SK-N-SH (cell line): ENCODE results near the gene MID1. TPM values are rescaled to one million over a fixed set of nuclear protein-coding genes. Genes with fewer than 3 reads are reported as not detected.

Experiments used
- CTCF ChIA-PET: fragments of 300-600, 350-600 bp; formaldehyde crosslinking; extraction: SDS; loops from one replicate; lab custom pipeline; 2021; lab: Yijun Ruan, JAX
- POLR2A ChIA-PET: fragments of 350-600 bp; sonication (Branson Sonifier 250); formaldehyde crosslinking; extraction: SDS; loops from one replicate; lab custom pipeline; 2020; ENCODE audit warnings: antibody characterized with exemption, inconsistent platforms; lab: Yijun Ruan, JAX
- DNase-seq: peaks from one replicate; pipeline ENCODE4 v3.0.0; 2012
- H2AFZ ChIP-seq: fragments of 200-600 bp; sonication (generic); 2 replicates; pipeline ENCODE4 v1.8.1; 2016; ENCODE audit warnings: antibody characterized with exemption, mild to moderate bottlenecking, low read depth
- H3F3A ChIP-seq: fragments of 200-600 bp; sonication (generic); replicated peaks from 2 replicates; pipeline ENCODE3; 2016; ENCODE audit warnings: antibody characterized with exemption, mild to moderate bottlenecking; ENCODE audit not compliant: insufficient read depth
- H3K27ac ChIP-seq, 2 experiments: fragments of 200-500 bp in 1 of 2; fragments of 200-600 bp in 1 of 2; sonication (Bioruptor generic) in 1 of 2; sonication (generic), shearing (Covaris generic) in 1 of 2; 2 replicates each; pipeline versions ENCODE4 v1.5.1 to v1.6.1; 2014 to 2016; ENCODE audit warnings: low read depth in 2 of 2, inconsistent platforms in 1 of 2, low read length in 1 of 2, mild to moderate bottlenecking in 1 of 2, mixed read lengths in 1 of 2
- H3K27me3 ChIP-seq: fragments of 200-600 bp; sonication (generic), shearing (Covaris generic); 2 replicates; pipeline ENCODE4 v1.6.1; 2016; ENCODE audit warnings: mixed run types; ENCODE audit not compliant: insufficient read depth
- H3K36me3 ChIP-seq, 2 experiments: fragments of 200-500 bp in 1 of 2; fragments of 200-600 bp in 1 of 2; sonication (Bioruptor generic) in 1 of 2; sonication (generic) in 1 of 2; replicated peaks in 1 of 2; 2 replicates each; pipeline versions ENCODE3 to v1.5.1; 2014 to 2016; ENCODE audit warnings: low read length in 1 of 2, mild to moderate bottlenecking in 1 of 2; ENCODE audit not compliant: insufficient read depth in 2 of 2, control insufficient read depth in 1 of 2
- H3K4me1 ChIP-seq, 2 experiments: fragments of 200-500 bp in 1 of 2; fragments of 200-600 bp in 1 of 2; sonication (Bioruptor generic) in 1 of 2; sonication (generic), shearing (Covaris generic) in 1 of 2; 2 replicates each; pipeline versions ENCODE4 v1.5.1 to v1.6.1; 2014 to 2016; ENCODE audit warnings: low read depth in 1 of 2, low read length in 1 of 2, mixed run types in 1 of 2; ENCODE audit not compliant: insufficient read depth in 2 of 2, control insufficient read depth in 1 of 2
- H3K4me2 ChIP-seq: fragments of 200-600 bp; sonication (generic), shearing (Covaris generic); 2 replicates; pipeline ENCODE4 v1.6.1; 2017; ENCODE audit warnings: mixed run types
- H3K4me3 ChIP-seq, 2 experiments: fragments of 200-500 bp in 1 of 2; fragments of 200-600 bp in 1 of 2; sonication (Bioruptor generic) in 1 of 2; sonication (generic), shearing (Covaris generic) in 1 of 2; 2 replicates each; pipeline versions ENCODE4 v1.5.1 to v1.8.1; 2014 to 2016; ENCODE audit warnings: low read depth in 2 of 2, inconsistent platforms in 1 of 2, low read length in 1 of 2, mild to moderate bottlenecking in 1 of 2, mixed read lengths in 1 of 2, moderate library complexity in 1 of 2
- H3K79me2 ChIP-seq: fragments of 200-600 bp; sonication (generic); 2 replicates; pipeline ENCODE4 v1.8.1; 2017; ENCODE audit warnings: mild to moderate bottlenecking; ENCODE audit not compliant: insufficient read depth
- H3K9ac ChIP-seq: fragments of 200-600 bp; sonication (generic); 2 replicates; pipeline ENCODE4 v1.6.1; 2017; ENCODE audit warnings: mixed run types
- H3K9me2 ChIP-seq: fragments of 200-600 bp; sonication (generic); 2 replicates; pipeline ENCODE4 v1.6.1; 2017; ENCODE audit warnings: mixed run types
- H3K9me3 ChIP-seq: fragments of 200-600 bp; sonication (generic); 2 replicates; pipeline ENCODE4 v1.6.1; 2017; ENCODE audit warnings: mixed run types, mild to moderate bottlenecking, moderate library complexity
- H4K20me1 ChIP-seq: fragments of 200-600 bp; sonication (generic); 2 replicates; pipeline ENCODE4 v1.6.1; 2017; ENCODE audit warnings: mild to moderate bottlenecking, mixed run types; ENCODE audit not compliant: insufficient read depth
- ELF1 ChIP-seq: IDR thresholded peaks from 2 replicates; pipeline ENCODE4 v1.4.0; 2012
- EP300 ChIP-seq, 2 experiments: IDR thresholded peaks; 2 replicates each; pipeline versions ENCODE4 v1.4.0 to v1.6.1; 2012; ENCODE audit warnings: borderline replicate concordance in 1 of 2, low read depth in 1 of 2, low read length in 1 of 2
- EZH2phosphoT487 ChIP-seq: fragments of 200-600 bp; sonication (generic); IDR thresholded peaks from 2 replicates; pipeline ENCODE4 v1.6.1; 2017; ENCODE audit warnings: low read depth, mixed run types, mild to moderate bottlenecking, antibody characterized with exemption, moderate library complexity, borderline replicate concordance
- FOSL2 ChIP-seq: IDR thresholded peaks from 2 replicates; pipeline ENCODE4 v1.4.0; 2012; ENCODE audit warnings: low read depth, mild to moderate bottlenecking, moderate library complexity, borderline replicate concordance
- FOXJ3 ChIP-seq: sonication (generic); formaldehyde crosslinking; IDR thresholded peaks from 2 replicates; pipeline ENCODE4 v1.5.1; 2020; ENCODE audit warnings: mild to moderate bottlenecking, missing genetic modification reagents
- GABPA ChIP-seq: IDR thresholded peaks from 2 replicates; pipeline ENCODE4 v1.4.0; 2012; ENCODE audit warnings: low read depth, mild to moderate bottlenecking
- IRF3 ChIP-seq: fragments of 150-350 bp; IDR thresholded peaks from 2 replicates; pipeline ENCODE4 v1.6.1; 2016; ENCODE audit warnings: mild to moderate bottlenecking, low read depth, low read length
- JUND ChIP-seq: IDR thresholded peaks from 2 replicates; pipeline ENCODE4 v1.4.0; 2012
- MEF2A ChIP-seq: IDR thresholded peaks from 2 replicates; pipeline ENCODE4 v1.4.0; 2012; ENCODE audit warnings: low read depth, borderline replicate concordance
- NFIC ChIP-seq: IDR thresholded peaks from 2 replicates; pipeline ENCODE4 v1.4.0; 2012; ENCODE audit warnings: borderline replicate concordance
- POLR2AphosphoS5 ChIP-seq: IDR thresholded peaks from 2 replicates; pipeline ENCODE4 v1.6.1; 2012; ENCODE audit warnings: low read depth, low read length
- RAD21 ChIP-seq: IDR thresholded peaks from 2 replicates; pipeline ENCODE4 v1.6.1; 2012; ENCODE audit warnings: mild to moderate bottlenecking, low read length
- RCOR1 ChIP-seq: fragments of 150-350 bp; IDR thresholded peaks from 2 replicates; pipeline ENCODE4 v1.6.1; 2017; ENCODE audit warnings: antibody characterized with exemption, low read length
- RFX5 ChIP-seq: IDR thresholded peaks from 2 replicates; pipeline ENCODE4 v1.6.1; 2012; ENCODE audit warnings: mild to moderate bottlenecking, improper control_type of control experiment, low read length
- RXRA ChIP-seq: IDR thresholded peaks from 2 replicates; pipeline ENCODE4 v1.4.0; 2012; ENCODE audit warnings: low read depth, mild to moderate bottlenecking, borderline replicate concordance
- SIN3A ChIP-seq: IDR thresholded peaks from 2 replicates; pipeline ENCODE4 v1.6.1; 2012; ENCODE audit warnings: low read depth, mild to moderate bottlenecking, low read length, moderate library complexity, borderline replicate concordance
- TAF1 ChIP-seq: IDR thresholded peaks from 2 replicates; pipeline ENCODE4 v1.6.1; 2012; ENCODE audit warnings: low read depth, mild to moderate bottlenecking, low read length, moderate library complexity, borderline replicate concordance
- TCF12 ChIP-seq: IDR thresholded peaks from 2 replicates; pipeline ENCODE4 v1.4.0; 2012
- ZBTB33 ChIP-seq: IDR thresholded peaks from 2 replicates; pipeline ENCODE4 v1.4.0; 2012; ENCODE audit warnings: low read depth, borderline replicate concordance
- WGBS: methylation state at CpG from one replicate; pipeline ENCODE4 v1.1.6; 2017; ENCODE audit warnings: low lambda C conversion rate; 5-methylcytosine and 5-hydroxymethylcytosine counted together
- polyA plus RNA-seq, 3 experiments: library from polyadenylated mRNA; depleted of rRNA; stranded (reverse); fragments of >200 nt; gene quantifications; 2 replicates each; pipeline ENCODE4 v1.2.3, GENCODE V29; 2012
- TF ChIP-seq, protein P1 (sequence below): IDR thresholded peaks from 2 replicates; pipeline ENCODE4 v1.4.0; 2012; ENCODE audit warnings: low read depth
- TF ChIP-seq, protein P2 (sequence below): fragments of 200-600 bp; sonication (generic); IDR thresholded peaks from 2 replicates; pipeline ENCODE4 v1.6.1; 2017; ENCODE audit warnings: antibody characterized with exemption, mild to moderate bottlenecking, moderate library complexity
- TF ChIP-seq, protein P3 (sequence below): IDR thresholded peaks from 2 replicates; pipeline ENCODE4; 2012

MID1 gene
- polyA plus RNA-seq, 1 of the 3 experiments (the other 2 are of a cell fraction): 10.4 TPM

- TF ChIP-seq, protein P1, sequence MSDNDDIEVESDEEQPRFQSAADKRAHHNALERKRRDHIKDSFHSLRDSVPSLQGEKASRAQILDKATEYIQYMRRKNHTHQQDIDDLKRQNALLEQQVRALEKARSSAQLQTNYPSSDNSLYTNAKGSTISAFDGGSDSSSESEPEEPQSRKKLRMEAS: no peak
- TF ChIP-seq EP300 (IDR thresholded peaks at IDR 0.05; ENCODE audit: borderline replicate concordance in 1 of 2, low read depth in 1 of 2, low read length in 1 of 2): no peak
These were observed 152.6 kb downstream of the MID1 start (continued) for GRCh38 chrX:10467793-10468192.

GRCh38 chrX:10465254-10465653, 155.1 kb downstream of the MID1 start:
- Histone ChIP-seq H3K4me3 (no peak overlapping the region), H3K9ac (no peak overlapping the region), H3K9me2 (no peaks in the 10 kb centered on the region), H3K79me2 (no peaks in the 10 kb centered on the region), H3K27me3 (no peaks in the 10 kb centered on the region), H2AFZ (no peak overlapping the region), H3F3A (no peaks in the 10 kb centered on the region), H3K9me3 (no peaks in the 10 kb centered on the region), H3K27ac (no peak overlapping the region), H4K20me1 (no peaks in the 10 kb centered on the region), H3K36me3 (peaks cover 0 to 2% of the 10 kb centered on the region in 2 experiments), H3K4me1 (no peaks in the 10 kb centered on the region), H3K4me2 (no peak overlapping the region)
- CTCF ChIA-PET: no interaction called here
- no peak for DNase-seq
- 62% methylated on average over 2 of the region's 2 CpGs for WGBS
- TF ChIP-seq MEF2A: no peak
- TF ChIP-seq, protein P2, sequence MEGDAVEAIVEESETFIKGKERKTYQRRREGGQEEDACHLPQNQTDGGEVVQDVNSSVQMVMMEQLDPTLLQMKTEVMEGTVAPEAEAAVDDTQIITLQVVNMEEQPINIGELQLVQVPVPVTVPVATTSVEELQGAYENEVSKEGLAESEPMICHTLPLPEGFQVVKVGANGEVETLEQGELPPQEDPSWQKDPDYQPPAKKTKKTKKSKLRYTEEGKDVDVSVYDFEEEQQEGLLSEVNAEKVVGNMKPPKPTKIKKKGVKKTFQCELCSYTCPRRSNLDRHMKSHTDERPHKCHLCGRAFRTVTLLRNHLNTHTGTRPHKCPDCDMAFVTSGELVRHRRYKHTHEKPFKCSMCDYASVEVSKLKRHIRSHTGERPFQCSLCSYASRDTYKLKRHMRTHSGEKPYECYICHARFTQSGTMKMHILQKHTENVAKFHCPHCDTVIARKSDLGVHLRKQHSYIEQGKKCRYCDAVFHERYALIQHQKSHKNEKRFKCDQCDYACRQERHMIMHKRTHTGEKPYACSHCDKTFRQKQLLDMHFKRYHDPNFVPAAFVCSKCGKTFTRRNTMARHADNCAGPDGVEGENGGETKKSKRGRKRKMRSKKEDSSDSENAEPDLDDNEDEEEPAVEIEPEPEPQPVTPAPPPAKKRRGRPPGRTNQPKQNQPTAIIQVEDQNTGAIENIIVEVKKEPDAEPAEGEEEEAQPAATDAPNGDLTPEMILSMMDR: no peak
- no peak for TF ChIP-seq RXRA
- no peak for TF ChIP-seq RFX5
- TF ChIP-seq TAF1: no peak
- no peak for TF ChIP-seq EZH2phosphoT487
- no peak for TF ChIP-seq FOXJ3 (CRISPR knock-in tag)
- no peak for TF ChIP-seq SIN3A
- TF ChIP-seq NFIC: no peak
- no peak for TF ChIP-seq FOSL2
- TF ChIP-seq ELF1: no peak
- POLR2A ChIA-PET: no interaction called here

DNA sequence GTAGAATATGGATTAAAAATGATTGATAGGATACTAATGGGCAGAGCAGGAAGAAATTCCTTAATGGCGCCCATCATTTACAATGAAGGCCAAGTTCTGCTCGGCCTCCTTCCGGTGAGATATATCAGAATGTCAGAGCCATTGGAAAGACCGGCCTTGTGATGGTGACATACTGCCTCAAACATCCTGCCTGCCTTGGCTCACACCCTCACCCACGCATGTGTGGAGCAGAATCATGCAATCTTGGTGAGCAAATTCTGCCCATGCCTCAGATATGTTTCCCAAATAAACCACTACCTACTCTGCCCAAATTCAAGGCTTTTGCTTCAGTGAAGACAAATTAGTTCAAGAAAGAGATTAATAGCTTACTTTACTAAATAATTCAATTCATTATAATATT, 163.3 kb downstream of the MID1 start:
- Histone ChIP-seq H3K27ac (no peak overlapping the region), H3K79me2 (no peaks in the 10 kb centered on the region), H3K27me3 (no peaks in the 10 kb centered on the region), H3K4me1 (no peaks in the 10 kb centered on the region), H2AFZ (no peak overlapping the region), H3K9ac (no peak overlapping the region), H3K4me3 (no peak overlapping the region), H3K9me2 (no peaks in the 10 kb centered on the region), H3F3A (no peaks in the 10 kb centered on the region), H3K4me2 (no peak overlapping the region), H4K20me1 (no peaks in the 10 kb centered on the region), H3K36me3 (peaks cover 0 to 9% of the 10 kb centered on the region in 2 experiments), H3K9me3 (no peaks in the 10 kb centered on the region)
- WGBS: 67% methylated on average over 5 of the region's 5 CpGs
- no peak for DNase-seq
- CTCF ChIA-PET: no interaction called here
- POLR2A ChIA-PET: no interaction called here
- no peak for TF ChIP-seq TCF12
- TF ChIP-seq, protein P3, sequence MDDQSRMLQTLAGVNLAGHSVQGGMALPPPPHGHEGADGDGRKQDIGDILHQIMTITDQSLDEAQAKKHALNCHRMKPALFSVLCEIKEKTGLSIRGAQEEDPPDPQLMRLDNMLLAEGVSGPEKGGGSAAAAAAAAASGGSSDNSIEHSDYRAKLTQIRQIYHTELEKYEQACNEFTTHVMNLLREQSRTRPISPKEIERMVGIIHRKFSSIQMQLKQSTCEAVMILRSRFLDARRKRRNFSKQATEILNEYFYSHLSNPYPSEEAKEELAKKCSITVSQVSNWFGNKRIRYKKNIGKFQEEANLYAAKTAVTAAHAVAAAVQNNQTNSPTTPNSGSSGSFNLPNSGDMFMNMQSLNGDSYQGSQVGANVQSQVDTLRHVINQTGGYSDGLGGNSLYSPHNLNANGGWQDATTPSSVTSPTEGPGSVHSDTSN: no peak
- no peak for TF ChIP-seq RFX5
- no peak for TF ChIP-seq ZBTB33
- no peak for TF ChIP-seq IRF3
- no peak for TF ChIP-seq POLR2AphosphoS5
- no peak for TF ChIP-seq JUND
- TF ChIP-seq RXRA: no peak
- no peak for TF ChIP-seq RAD21
- no peak for TF ChIP-seq SIN3A
- no peak for TF ChIP-seq EP300 (IDR thresholded peaks at IDR 0.05; ENCODE audit: borderline replicate concordance in 1 of 2, low read depth in 1 of 2, low read length in 1 of 2)
- TF ChIP-seq GABPA: no peak
- no peak for TF ChIP-seq RCOR1
